Colonic mucosa (tissue), 4 donors: ENCODE data around the gene GABPA. TPM values are rescaled to one million over a fixed set of nuclear protein-coding genes. Genes with fewer than 3 reads are reported as not detected.

ENCODE experiments used
- DNase-seq: peaks from one replicate; pipeline ENCODE4 v3.0.0-alpha.2; 2020
- H3K27ac ChIP-seq: fragments of 200-600 bp; one replicate; pipeline ENCODE4 v1.8.0; 2021
- H3K27me3 ChIP-seq: fragments of 200-600 bp; one replicate; pipeline ENCODE4 v1.8.0; 2021
- H3K36me3 ChIP-seq: fragments of 200-600 bp; one replicate; pipeline ENCODE4 v1.8.0; 2021
- H3K4me1 ChIP-seq: fragments of 200-600 bp; one replicate; pipeline ENCODE4 v1.8.0; 2021; ENCODE audit warnings: mild to moderate bottlenecking
- H3K4me3 ChIP-seq: fragments of 200-600 bp; one replicate; pipeline ENCODE4 v1.8.0; 2021
- H3K9ac ChIP-seq, 2 donors: one replicate each; pipeline ENCODE4 v1.7.0; 2013; ENCODE audit warnings: control low read depth in 2 of 2, low read depth in 2 of 2, low read length in 2 of 2
- H3K9me3 ChIP-seq: fragments of 200-600 bp; one replicate; pipeline ENCODE4 v1.8.0; 2021
- CTCF ChIP-seq: fragments of 200-600 bp; IDR thresholded peaks from one replicate; pipeline ENCODE4 v1.8.0; 2022; ENCODE audit warnings: antibody characterized with exemption, mild to moderate bottlenecking
- intact Hi-C: fragments of 100-400 bp; cut with DNase I; formaldehyde crosslinking; loops from one replicate; pipeline ENCODE4 v1.14.1; 2022
- total RNA-seq, 2 donors: library from RNA; stranded (reverse); fragmentation: NEBNext Ultra II Directional in 1 of 2; extraction: Animal tissue kit (Norgen Biotek cat#: 25700) in 1 of 2; gene quantifications; one replicate each; pipeline ENCODE4 v1.2.1, GENCODE V29; 2021
- donor health status: healthy.
- donor health status: DM: no; HTN: no; CAD: no.
- donor health status: DM: no; HTN: no; CAD: no.

The GABPA gene
- total RNA-seq, 2 donors from 2014 or later, result 23.8 to 24.9 TPM

DNA sequence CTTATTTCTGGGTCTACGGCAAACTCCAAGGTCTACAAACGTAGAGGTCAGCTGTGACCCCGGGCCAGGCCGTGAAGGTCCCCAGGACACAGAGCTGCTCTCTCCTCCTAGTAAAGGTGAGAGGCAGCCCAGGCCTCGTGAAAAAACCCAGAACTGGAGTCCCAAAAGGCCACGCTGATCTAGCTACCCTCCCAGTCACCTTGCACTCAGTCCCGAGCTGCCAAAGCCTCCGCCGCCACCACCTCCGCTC lies 193 bp upstream of the GABPA start:
- peak overlapping the region; percentile 78 to 99 for H3K9ac ChIP-seq
- H3K4me3 ChIP-seq, result peak overlapping the region; percentile 88
- H3K4me1 ChIP-seq, result peaks cover 5% of the 10 kb centered on the region
- H3K9me3 ChIP-seq, result no peaks in the 10 kb centered on the region
- DNase-seq, result no peak
- H3K36me3 ChIP-seq, result no peaks in the 10 kb centered on the region
- peak overlapping the region; percentile 99 for H3K27ac ChIP-seq
- no peaks in the 10 kb centered on the region for H3K27me3 ChIP-seq
- TF ChIP-seq CTCF, result no peak
- intact Hi-C loops, result no loop called here

DNA sequence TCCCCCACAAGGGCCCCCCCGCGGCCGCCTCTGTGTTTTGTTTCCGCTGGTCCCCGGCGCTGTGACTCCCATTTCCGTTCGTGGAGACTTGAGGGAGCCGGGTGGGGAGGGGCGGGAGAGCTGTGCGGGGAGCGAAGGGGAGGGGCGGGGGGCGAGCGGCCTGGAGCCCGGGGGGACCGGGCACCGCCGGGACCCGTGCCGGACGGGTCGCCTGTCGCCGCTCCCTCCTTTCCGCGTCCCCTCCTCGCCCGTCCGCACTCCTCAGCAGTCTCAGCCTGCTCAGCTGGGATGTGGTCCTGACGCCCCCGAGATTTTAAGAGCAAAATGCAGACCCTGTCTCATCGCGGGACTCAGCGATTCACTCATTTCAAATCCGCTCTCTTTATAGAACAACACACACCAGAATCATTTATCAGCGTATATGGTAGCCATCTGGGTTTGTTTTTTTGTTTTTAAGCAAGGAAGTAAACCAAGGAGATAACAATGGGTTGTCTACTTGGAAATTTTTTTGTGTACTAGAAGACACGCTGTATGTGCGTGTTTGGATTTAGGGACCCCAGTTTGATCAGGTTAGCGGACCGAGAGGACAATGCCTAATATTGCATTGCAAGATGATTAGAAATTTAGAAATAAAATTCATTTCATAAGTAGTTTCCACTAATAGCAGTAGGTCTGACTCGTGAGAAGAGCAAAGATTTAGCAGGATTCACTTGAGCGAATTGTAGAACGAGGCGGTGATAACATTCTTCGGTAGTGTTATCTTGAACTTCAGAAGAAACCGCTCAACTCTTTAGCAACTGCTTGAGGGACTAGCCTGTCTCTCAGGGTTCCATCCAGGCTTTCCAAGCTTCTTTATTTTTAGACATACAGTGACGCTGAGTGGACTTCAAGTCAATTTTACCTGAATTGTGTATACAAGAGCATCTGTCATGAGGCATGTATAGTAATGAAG lies 1.1 kb downstream of the GABPA start:
- Histone ChIP-seq H3K4me1 (peaks cover 5% of the 10 kb centered on the region), H3K27me3 (no peaks in the 10 kb centered on the region), H3K4me3 (peak overlapping the region; percentile 88), H3K9me3 (no peaks in the 10 kb centered on the region), H3K36me3 (no peaks in the 10 kb centered on the region), H3K9ac (peak overlapping the region; percentile 89 to 99), H3K27ac (peak overlapping the region; percentile 99)
- no peak for TF ChIP-seq CTCF
- intact Hi-C loops, result no loop called here
- peak; percentile 87 for DNase-seq

DNA sequence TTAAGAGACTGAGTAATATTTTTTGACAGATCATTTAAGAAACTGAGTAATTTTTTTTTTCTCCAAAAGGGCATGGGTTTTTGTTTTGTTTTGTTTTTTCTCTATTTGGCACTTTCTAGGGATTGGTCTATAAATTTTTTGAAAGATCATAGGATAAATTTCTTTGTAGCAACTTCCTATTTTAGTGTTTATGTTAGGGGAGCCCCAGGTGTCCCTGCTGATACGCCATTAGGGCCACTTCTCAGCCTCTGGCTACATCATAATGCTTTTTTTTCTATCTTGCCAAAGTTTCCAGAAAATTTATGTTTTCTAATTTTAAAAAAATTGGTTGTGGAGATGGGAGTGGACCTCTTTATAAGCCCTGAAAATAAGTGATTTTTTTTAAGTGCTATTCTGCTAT lies 2.6 kb downstream of the GABPA start:
- peaks cover 5% of the 10 kb centered on the region for H3K4me1 ChIP-seq
- no peak overlapping the region for H3K4me3 ChIP-seq
- H3K27ac ChIP-seq, result no peak overlapping the region
- TF ChIP-seq CTCF, result no peak
- H3K9me3 ChIP-seq, result no peaks in the 10 kb centered on the region
- no peak overlapping the region for H3K9ac ChIP-seq
- intact Hi-C loops, result no loop called here
- no peak for DNase-seq
- no peaks in the 10 kb centered on the region for H3K36me3 ChIP-seq
- H3K27me3 ChIP-seq, result no peaks in the 10 kb centered on the region

GRCh38 chr21:25742900-25743299 lies 8.1 kb downstream of the GABPA start:
- no peak for TF ChIP-seq CTCF
- no peak for DNase-seq
- intact Hi-C loops, result no loop called here
- no peak overlapping the region for H3K4me3 ChIP-seq
- no peaks in the 10 kb centered on the region for H3K4me1 ChIP-seq
- H3K27me3 ChIP-seq, result no peaks in the 10 kb centered on the region
- no peaks in the 10 kb centered on the region for H3K9me3 ChIP-seq
- H3K36me3 ChIP-seq, result no peaks in the 10 kb centered on the region
- H3K27ac ChIP-seq, result no peak overlapping the region
- H3K9ac ChIP-seq, result no peak overlapping the region

DNA sequence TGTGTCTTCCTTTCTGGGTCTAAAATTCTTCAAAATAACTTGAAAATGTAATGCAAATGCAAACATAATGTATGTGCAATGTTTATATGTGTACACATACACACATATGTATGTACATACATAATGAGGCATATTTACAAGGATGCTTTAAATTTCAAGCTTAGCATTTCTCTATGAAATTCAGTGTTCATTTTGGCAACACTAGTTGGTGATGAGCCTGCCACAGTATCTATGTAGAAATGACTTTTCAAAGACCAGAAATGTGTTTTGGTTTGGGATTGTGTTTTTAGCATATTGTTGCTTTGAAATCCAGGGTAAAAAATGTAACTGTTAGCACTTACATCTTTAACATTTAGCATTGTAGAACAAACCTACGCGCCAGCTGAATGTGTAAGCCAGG lies 10.1 kb downstream of the GABPA start:
- no peak for TF ChIP-seq CTCF
- no peak overlapping the region for H3K9ac ChIP-seq
- intact Hi-C loops, result no loop called here

More for the DNA sequence above, 10.1 kb downstream of the GABPA start:
- DNase-seq, result no peak
- Histone ChIP-seq H3K4me3 (no peak overlapping the region), H3K27me3 (no peaks in the 10 kb centered on the region), H3K27ac (no peak overlapping the region), H3K36me3 (peaks cover 3% of the 10 kb centered on the region), H3K4me1 (no peaks in the 10 kb centered on the region), H3K9me3 (no peaks in the 10 kb centered on the region)
